Measurements from ENCODE around the gene CCDC93.

CCDC93 gene

DNA sequence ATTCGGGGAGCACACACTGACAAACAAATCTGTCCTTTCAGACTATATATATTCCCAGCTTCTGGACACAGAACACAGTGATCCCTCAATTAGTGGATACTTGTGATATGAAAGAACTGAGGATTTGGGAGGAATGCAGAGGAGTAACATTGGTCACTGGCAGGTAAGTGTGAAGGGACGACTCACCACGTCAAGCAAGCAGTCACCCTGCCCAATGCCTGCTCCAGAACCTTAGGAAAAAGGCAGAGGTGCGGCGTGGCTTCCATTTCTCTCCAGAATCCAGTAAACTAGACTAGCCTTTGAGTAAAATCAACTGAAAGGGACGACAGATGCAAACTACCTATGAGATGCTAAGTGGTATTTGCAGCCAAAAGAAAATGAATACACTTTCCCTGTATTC lies 1.1 kb downstream of the CCDC93 start:
- H3K4me3 ChIP-seq (ENCODE audit: low read depth, low read length): peak overlapping the region; percentile 95
- TF ChIP-seq CTCF (IDR thresholded peaks at IDR 0.05; ENCODE audit: borderline replicate concordance, insufficient read depth, low read depth, low read length): no peak

DNA sequence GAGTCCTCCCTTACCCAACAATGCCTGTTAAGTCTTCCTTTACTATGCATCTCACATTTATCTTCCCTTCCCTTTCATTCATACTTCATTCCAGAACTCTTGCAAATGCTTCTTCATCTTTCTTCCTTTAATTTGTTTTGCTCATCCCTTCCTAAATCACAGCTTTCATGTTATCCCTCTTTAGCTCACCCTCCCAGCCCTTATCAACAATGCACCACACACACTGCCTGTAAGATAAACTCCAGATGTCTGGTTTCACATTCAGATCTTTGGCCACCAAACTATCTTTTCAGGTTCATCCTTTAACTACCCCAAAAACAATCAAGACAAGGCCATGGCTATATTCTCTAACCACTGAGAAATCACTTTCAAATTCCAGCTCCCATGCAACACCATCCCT lies 3.4 kb downstream of the CCDC93 start:
- H3K4me3 ChIP-seq (ENCODE audit: low read depth, low read length): no peak overlapping the region
- TF ChIP-seq CTCF (IDR thresholded peaks at IDR 0.05; ENCODE audit: borderline replicate concordance, insufficient read depth, low read depth, low read length): no peak

DNA sequence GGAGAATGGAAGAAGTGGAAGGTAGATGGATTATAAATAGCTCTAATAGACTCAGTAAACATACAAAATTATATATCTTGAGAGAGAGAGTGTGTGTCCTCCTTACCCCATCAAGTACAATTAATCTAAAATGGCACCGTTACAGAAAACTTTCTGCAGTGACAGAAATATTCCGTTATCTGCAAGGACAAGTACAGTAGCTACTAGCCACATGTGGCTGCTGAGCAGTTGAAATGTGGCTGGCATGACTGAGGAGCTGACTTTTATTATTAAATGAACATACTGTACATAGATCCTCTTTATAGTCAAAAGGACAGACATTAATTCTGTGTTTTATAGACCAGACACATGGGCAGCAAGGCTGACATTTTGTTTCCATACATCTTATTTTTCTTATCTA lies 7.0 kb downstream of the CCDC93 start:
- H3K4me3 ChIP-seq (ENCODE audit: low read depth, low read length): no peak overlapping the region
- TF ChIP-seq CTCF (IDR thresholded peaks at IDR 0.05; ENCODE audit: borderline replicate concordance, insufficient read depth, low read depth, low read length): no peak

GRCh38 chr2:118006326-118006725 lies 7.5 kb downstream of the CCDC93 start:
- TF ChIP-seq CTCF (IDR thresholded peaks at IDR 0.05; ENCODE audit: borderline replicate concordance, insufficient read depth, low read depth, low read length): no peak
- H3K4me3 ChIP-seq (ENCODE audit: low read depth, low read length): no peak overlapping the region

- TF ChIP-seq CTCF (IDR thresholded peaks at IDR 0.05; ENCODE audit: borderline replicate concordance, insufficient read depth, low read depth, low read length): peak; percentile 72
- H3K4me3 ChIP-seq (ENCODE audit: low read depth, low read length): no peak overlapping the region
Observed at GRCh38 chr2:118003396-118003824, 10.5 kb downstream of the CCDC93 start.

DNA sequence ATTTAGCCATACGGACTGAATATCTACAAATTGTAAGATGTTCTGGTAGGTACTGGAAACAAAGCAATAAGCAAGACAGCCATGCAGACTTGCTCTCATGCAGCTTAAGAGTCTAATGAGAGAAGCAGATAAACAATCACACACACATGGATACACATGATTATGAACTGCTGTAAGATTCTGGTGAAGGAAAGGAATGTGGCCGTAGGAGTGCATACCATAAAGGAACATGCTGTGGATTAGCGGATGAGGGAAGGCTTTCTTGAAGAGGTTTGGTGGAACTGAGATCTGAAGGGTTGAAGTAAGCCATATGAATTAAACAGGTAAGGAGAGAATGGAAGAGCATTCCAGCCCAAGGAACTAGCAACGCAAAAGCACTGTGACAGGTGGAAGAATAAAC lies 13.8 kb downstream of the CCDC93 start:
- TF ChIP-seq CTCF (IDR thresholded peaks at IDR 0.05; ENCODE audit: borderline replicate concordance, insufficient read depth, low read depth, low read length): no peak

GRCh38 chr2:117997872-117998454 lies 15.9 kb downstream of the CCDC93 start:
- H3K4me3 ChIP-seq (ENCODE audit: low read depth, low read length): no peak overlapping the region
- no peak for TF ChIP-seq CTCF (IDR thresholded peaks at IDR 0.05; ENCODE audit: borderline replicate concordance, insufficient read depth, low read depth, low read length)

More for the DNA sequence above, 13.8 kb downstream of the CCDC93 start:
- no peak overlapping the region for H3K4me3 ChIP-seq (ENCODE audit: low read depth, low read length)

Measured in GM12875 (cell line).